ENCODE results near the gene ISG15. TPM values are rescaled to one million over a fixed set of nuclear protein-coding genes. Genes with fewer than 3 reads are reported as not detected.
A peak's percentile ranks its signal among the peaks of the same experiment; 100 is the strongest.
"Not testable (repeated sequence)": the region's sequence is repeated elsewhere in the genome, so short reads cannot be mapped to it uniquely, and the experiment has no call there.

Gene ISG15
- total and polyA plus RNA-seq, 8 donors = 8.3 to 90.0 (median 15.7) TPM

DNA sequence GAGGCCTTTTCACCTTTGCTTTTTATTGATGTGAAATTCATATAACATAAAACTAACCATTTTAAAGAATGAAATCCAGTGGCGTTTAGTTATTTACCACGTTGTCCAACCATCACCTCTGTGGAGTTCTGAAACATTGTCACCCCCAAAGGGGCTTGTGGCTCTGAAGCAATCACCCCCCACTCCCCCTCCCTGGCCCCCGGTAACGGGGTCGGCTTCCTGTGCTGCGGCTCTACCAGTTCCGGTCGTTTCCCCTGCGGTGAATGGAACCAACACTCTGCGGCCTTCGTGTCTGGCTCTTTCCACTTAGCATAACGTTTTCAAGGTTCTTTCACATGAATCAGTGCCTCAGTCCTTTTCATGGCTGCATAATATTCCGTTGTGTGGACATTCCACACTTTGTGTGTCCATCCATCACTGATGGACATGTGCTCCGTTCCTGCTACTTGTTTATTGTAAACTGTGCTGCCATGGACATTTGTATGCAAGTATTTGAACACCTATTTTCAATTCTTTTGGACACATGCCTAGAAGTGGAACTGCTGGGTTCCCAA, 1.8 kb upstream of the ISG15 start:
- Histone ChIP-seq H3K36me3 (no peaks in the 10 kb centered on the region), H3K9me3 (no peaks in the 10 kb centered on the region), H3K4me1 (peaks cover 3 to 21% of the 10 kb centered on the region in 2 donors), H3K27me3 (no peaks in the 10 kb centered on the region), H3K4me3 (no peak overlapping the region), H3K27ac (no peak overlapping the region)
- no peak for ATAC-seq
- TF ChIP-seq, protein P1, sequence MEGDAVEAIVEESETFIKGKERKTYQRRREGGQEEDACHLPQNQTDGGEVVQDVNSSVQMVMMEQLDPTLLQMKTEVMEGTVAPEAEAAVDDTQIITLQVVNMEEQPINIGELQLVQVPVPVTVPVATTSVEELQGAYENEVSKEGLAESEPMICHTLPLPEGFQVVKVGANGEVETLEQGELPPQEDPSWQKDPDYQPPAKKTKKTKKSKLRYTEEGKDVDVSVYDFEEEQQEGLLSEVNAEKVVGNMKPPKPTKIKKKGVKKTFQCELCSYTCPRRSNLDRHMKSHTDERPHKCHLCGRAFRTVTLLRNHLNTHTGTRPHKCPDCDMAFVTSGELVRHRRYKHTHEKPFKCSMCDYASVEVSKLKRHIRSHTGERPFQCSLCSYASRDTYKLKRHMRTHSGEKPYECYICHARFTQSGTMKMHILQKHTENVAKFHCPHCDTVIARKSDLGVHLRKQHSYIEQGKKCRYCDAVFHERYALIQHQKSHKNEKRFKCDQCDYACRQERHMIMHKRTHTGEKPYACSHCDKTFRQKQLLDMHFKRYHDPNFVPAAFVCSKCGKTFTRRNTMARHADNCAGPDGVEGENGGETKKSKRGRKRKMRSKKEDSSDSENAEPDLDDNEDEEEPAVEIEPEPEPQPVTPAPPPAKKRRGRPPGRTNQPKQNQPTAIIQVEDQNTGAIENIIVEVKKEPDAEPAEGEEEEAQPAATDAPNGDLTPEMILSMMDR (IDR thresholded peaks at IDR 0.05) = no peak
- peak in 1 of 4 donors; percentile 59 for DNase-seq
- intact Hi-C loops (cut with DNase I) = no loop called here

DNA sequence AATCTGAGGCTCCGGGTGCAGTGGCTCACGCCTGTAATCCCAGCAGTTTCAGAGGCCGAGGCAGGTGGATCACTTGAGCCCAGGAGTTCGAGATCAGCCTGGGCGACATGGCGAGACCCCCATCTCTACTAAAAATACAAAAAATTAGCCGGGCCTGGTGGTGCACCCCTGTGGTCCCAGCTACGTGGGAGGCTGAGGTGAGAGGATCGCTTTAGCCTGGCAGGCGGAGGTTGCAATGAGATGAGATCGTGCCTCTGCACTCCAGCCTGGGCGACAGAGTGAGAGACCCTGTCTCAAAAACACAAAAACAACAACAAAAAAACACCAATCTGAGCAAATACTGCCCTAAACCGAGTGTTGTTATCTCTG, 577 bp upstream of the ISG15 start:
- H3K27ac ChIP-seq = peak overlapping the region; percentile 86 to 91
- H3K4me3 ChIP-seq = peak overlapping the region; percentile 66 to 80
- H3K4me1 ChIP-seq = peaks cover 3 to 21% of the 10 kb centered on the region in 2 donors
- peak in 1 of 4 donors; percentile 38 for DNase-seq
- ATAC-seq; H3K36me3 ChIP-seq; H3K27me3 ChIP-seq; intact Hi-C loops (cut with DNase I); H3K9me3 ChIP-seq: not testable (repeated sequence)

DNA sequence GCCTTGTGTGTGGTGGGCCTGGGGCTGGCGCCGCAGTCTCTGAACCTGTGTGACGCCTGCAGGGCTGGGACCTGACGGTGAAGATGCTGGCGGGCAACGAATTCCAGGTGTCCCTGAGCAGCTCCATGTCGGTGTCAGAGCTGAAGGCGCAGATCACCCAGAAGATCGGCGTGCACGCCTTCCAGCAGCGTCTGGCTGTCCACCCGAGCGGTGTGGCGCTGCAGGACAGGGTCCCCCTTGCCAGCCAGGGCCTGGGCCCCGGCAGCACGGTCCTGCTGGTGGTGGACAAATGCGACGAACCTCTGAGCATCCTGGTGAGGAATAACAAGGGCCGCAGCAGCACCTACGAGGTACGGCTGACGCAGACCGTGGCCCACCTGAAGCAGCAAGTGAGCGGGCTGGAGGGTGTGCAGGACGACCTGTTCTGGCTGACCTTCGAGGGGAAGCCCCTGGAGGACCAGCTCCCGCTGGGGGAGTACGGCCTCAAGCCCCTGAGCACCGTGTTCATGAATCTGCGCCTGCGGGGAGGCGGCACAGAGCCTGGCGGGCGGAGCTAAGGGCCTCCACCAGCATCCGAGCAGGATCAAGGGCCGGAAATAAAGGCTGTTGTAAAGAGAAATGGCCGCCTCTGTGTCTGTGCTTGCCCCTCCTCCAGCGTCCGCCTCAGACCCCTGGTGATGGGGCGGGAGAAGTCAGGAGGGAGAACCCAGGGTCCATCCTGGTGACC, 788 bp downstream of the ISG15 start:
- Histone ChIP-seq H3K27me3 (no peaks in the 10 kb centered on the region), H3K9me3 (no peaks in the 10 kb centered on the region), H3K36me3 (no peaks in the 10 kb centered on the region), H3K27ac (peak overlapping the region; percentile 86 to 91), H3K4me1 (peaks cover 3 to 24% of the 10 kb centered on the region in 2 donors), H3K4me3 (peak overlapping the region; percentile 66 to 80)
- DNase-seq (peak in 1 of 4 donors; percentile 78), ATAC-seq (peak; percentile 5)
- intact Hi-C loops (cut with DNase I) = no loop called here
- TF ChIP-seq, protein P1 (IDR thresholded peaks at IDR 0.05) = no peak

DNA sequence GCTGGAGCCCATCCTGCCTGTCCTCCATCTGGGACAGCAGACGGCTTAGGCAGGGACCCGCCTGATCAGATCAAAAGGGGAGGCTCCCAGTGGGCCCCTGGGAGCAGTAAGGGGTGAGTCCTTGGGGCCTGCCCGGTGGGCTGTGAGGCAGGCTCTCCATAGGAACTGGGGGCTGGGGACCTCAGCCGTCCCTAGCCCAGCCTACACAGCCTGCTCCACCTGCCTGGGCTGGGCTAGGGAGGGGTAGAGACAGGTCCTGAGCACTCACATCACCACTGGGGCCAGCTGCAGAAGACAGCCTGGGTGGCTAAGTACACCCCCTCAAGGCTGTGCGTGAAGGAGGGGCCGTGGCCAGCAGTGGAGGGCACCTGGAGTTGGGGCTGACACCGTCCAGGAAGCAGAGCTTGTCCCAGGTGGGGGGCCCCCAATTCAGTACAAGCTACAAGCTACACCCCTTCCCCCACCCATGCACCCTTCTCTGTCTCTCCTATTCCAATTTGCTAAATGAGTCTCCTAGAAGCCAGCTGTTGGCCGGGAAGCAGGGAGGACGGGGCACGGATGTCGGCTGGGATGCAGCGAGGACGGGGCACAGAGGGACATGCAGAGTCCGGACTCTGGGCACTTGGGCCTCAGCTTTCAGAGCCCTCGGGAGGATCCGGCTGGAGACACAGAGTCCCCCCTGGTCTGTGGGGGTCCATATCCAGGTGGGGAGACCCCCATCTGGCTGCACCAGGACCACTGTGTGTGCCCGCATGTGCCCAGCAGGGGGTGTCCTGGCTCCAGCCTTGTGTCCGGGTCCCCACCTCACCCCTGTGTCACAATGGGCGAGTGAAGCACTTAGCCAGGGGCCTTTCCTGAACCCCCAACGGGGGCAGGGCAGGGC, 1.7 kb downstream of the ISG15 start:
- Histone ChIP-seq H3K9me3 (no peaks in the 10 kb centered on the region), H3K27ac (peak overlapping the region; percentile 86 to 91), H3K27me3 (peaks cover 0 to 1% of the 10 kb centered on the region in 2 donors), H3K4me1 (peaks cover 3 to 26% of the 10 kb centered on the region in 2 donors), H3K36me3 (no peaks in the 10 kb centered on the region), H3K4me3 (peak overlapping the region in 1 of 2 donors; percentile 80)
- TF ChIP-seq, protein P1 (IDR thresholded peaks at IDR 0.05) = no peak
- DNase-seq (no peak), ATAC-seq (no peak)
- intact Hi-C loops (cut with DNase I) = no loop called here

DNA sequence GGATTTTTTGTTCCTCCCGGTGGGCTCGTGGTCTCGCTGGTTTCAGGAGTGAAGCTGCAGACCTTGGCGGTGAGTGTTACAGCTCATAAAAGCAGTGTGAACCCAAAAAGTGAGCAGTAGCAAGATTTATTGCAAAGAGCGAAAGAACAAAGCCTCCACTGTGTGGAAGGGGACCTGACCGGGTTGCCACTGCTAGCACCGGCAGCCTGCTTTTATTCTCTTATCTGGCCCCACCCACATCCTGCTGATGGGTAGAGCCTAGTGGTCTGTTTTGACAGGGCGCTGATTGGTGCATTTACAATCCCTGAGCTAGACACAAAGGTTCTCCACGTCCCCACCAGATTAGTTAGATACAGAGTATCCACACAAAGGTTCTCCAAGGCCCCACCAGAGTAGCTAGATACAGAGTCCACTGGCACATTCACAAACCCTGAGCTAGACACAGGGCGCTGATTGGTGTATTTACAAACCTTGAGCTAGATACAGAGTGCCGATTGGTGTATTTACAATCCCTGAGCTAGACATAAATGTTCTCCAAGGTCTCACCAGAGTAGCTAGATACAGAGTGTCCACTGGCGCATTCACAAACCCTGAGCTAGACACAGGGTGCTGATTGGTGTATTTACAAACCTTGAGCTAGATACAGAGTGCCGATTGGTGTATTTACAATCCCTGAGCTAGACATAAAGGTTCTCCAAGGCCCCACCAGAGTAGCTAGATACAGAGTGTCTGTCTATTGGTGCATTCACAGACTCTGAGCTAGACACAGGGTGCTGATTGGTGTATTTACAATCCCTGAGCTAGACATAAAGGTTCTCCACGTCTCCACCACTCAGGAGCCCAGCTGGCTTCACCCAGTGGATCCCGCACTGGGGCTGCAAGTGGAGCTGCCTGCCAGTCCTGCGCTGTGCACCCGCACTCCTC, 4.4 kb downstream of the ISG15 start:
- H3K36me3 ChIP-seq; H3K27ac ChIP-seq; DNase-seq; ATAC-seq; H3K9me3 ChIP-seq; H3K4me3 ChIP-seq; intact Hi-C loops (cut with DNase I): not testable (repeated sequence)
- Histone ChIP-seq H3K4me1 (peaks cover 11 to 45% of the 10 kb centered on the region in 2 donors), H3K27me3 (peaks cover 0 to 27% of the 10 kb centered on the region in 2 donors)

DNA sequence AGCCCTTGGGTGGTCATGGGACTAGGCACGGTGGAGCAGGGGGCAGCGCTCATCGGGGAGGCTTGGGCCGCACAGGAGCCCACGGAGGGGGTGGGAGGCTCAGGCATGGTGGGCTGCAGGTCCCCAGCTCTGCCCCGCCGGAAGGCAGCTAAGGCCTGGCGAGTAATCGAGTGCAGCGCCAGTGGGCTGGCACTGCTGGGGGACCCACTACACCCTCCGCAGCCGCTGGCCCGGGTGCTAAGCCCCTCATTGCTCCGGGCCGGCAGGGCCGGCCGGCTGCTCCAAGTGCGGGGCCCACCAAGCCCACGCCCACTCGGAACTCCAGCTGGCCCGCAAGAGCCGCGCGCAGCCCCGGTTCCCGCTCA, 5.0 kb downstream of the ISG15 start:
- H3K27ac ChIP-seq; intact Hi-C loops (cut with DNase I); H3K4me3 ChIP-seq; DNase-seq; ATAC-seq; H3K9me3 ChIP-seq; H3K36me3 ChIP-seq: not testable (repeated sequence)
- peaks cover 0 to 33% of the 10 kb centered on the region in 2 donors for H3K27me3 ChIP-seq
- peaks cover 11 to 49% of the 10 kb centered on the region in 2 donors for H3K4me1 ChIP-seq
